Heart left ventricle (tissue), 13 donors: Measurements from ENCODE around the gene S100P.

Experiments used
- CTCF ChIP-seq, 12 donors: fragments of 200-600 bp; sonication (generic) in 4 of 12; IDR thresholded peaks; one replicate each; pipeline versions ENCODE4 v1.5.0 to v1.8.0; 2018 to 2022; ENCODE audit warnings: antibody characterized with exemption in 12 of 12, mild to moderate bottlenecking in 5 of 12
- POLR2A ChIP-seq, 2 donors: fragments of 450-650 bp; IDR thresholded peaks; one replicate each; pipeline ENCODE4 v1.6.1; 2017; ENCODE audit warnings: antibody characterized with exemption in 2 of 2, mild to moderate bottlenecking in 2 of 2, moderate library complexity in 2 of 2
- donor health status: ischemic (EF 13 %, LVEDD 7.1; RV severe dilation, severe dysfunction).
- donor health status: DM: no; HTN: yes; CAD: no.
- donor health status: DM: no; HTN: no; CAD: no.
- donor health status: ischemic (EF 25% LVEDD 6.9; RV normal size, moderate dysfunction).
- donor health status: ischemic (EF 25% LVEDD 5.7; RV mildly dilated, moderate dysfunction).
- donor health status: ischemic (EF 35%, LVEDD 5.7; RV mildly dilated, moderate dysfunction).
- donor health status: nonischemic (EF 11% LVEDD 7.7; RV severe dilation, severe dysfunction).
- donor health status: DM: yes; HTN: yes; CAD: no.
- donor health status: PGD.
- donor health status: ischemic (EF 29% LVEDD 5.4; RV normal size, mild dysfunction).
- donor health status: nonischemic (EF 23%, LVEDD 6.1; RV moderate dilation, normal function).

GRCh38 chr4:6723851-6724250 lies 30.2 kb downstream of the S100P start:
- TF ChIP-seq CTCF (IDR thresholded peaks at IDR 0.05) (no peak), POLR2A (IDR thresholded peaks at IDR 0.05) (no peak)
